Fibroblast of skin of right quadriceps (primary cell): Measurements from ENCODE around the gene CEP128.
"Not testable (repeated sequence)": the region's sequence is repeated elsewhere in the genome, so short reads cannot be mapped to it uniquely, and the experiment has no call there.

Source experiments
- DNase-seq: peaks from one replicate; pipeline ENCODE4 v3.0.0-alpha.2; 2013

The CEP128 gene

DNA sequence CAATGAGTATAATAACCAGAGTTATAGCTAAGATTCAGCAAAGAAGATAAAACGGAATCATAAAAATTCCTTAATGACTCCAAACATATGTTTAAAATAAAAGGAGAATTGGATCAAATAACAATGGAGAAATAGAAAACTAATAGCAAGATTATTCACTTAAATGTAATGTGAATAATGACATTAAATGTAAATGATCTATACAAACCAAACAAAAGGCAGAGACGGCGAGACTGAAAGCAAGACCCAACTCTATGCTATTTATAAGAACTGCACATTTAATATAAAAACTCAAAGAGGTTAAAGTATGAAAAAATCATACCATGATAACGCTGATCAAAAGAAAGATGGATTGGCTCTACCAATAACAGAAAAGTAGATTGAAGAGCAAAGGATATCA lies 10.0 kb upstream of the CEP128 start:
- DNase-seq, result no peak

DNA sequence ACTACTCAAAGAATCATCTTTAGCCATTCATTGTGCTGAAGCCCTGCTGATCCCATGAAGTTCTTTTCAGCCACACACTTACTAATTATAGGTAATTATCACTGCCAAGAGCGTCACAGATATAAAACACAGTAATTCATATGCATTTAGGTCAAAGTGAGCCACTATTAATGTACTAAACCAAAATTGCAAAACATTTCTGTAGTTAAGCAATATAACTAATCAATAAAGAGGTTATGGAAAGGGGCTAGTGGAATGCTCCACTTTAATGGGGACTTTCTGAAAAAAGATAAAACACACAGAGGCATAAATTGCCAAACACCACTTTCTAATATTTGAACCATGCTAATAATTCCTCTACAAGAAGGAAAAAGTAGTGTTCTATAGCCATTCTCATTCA lies 6.8 kb upstream of the CEP128 start:
- DNase-seq, result no peak

GRCh38 chr14:80946797-80947196 lies 5.3 kb upstream of the CEP128 start:
- DNase-seq, result no peak

DNA sequence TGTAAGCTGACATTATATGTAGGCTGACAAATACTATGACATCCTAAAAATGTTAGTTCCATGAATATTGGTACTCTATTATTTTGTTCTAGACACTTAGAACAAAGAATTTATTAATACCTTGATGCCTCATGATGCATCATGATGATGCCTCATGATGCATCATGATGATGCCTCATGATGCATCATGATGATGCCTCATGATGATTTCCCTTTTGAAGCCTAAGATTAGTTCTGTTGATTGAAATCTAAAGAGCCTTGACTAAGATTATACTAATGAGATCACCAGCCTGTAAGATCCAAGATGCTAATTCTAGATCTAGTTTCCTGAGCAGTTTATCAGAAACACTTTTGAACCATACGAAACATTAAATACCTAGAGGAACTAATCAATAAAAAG lies 4.6 kb upstream of the CEP128 start:
- DNase-seq, result no peak

DNA sequence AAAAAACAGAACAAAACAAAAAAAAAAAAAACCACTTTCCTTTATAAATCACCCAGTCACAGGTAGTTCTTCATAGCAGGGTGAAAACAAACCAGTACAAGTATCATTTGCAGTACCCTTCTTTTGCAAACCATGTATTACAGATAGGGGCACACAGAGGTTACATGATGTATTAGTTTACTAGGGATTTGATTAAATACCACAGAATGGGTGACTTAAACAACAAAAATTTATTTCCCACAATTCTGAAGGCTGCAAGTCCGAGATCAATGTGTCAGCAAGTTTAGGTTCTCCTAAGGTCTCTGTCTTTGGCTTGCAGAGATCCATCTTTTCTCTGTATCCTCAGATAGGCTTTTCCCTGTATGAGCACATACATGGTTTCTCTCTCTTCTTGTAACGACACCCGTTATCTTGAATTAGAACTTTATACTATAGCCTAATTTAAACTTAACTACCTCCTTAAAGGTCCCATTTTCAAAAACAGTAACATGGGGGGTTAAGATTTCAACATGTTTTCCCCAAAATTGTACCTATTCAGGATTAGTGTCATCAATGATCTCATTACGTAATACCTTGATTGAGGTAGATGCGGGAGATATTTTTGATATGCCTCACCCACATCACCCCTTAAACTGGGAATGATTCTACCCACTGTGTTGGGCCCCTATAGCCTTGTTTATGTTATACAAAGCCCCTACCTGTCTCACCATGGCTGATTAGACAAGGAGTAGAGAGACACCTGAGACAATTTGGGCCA lies 3.5 kb upstream of the CEP128 start:
- no peak for DNase-seq

GRCh38 chr14:80942191-80942600 lies 658 bp upstream of the CEP128 start:
- DNase-seq, result no peak

- DNase-seq, result no peak
Observed at GRCh38 chr14:80940146-80940545, 1.4 kb downstream of the CEP128 start.

GRCh38 chr14:80933686-80934085 lies 7.9 kb downstream of the CEP128 start:
- no peak for DNase-seq

DNA sequence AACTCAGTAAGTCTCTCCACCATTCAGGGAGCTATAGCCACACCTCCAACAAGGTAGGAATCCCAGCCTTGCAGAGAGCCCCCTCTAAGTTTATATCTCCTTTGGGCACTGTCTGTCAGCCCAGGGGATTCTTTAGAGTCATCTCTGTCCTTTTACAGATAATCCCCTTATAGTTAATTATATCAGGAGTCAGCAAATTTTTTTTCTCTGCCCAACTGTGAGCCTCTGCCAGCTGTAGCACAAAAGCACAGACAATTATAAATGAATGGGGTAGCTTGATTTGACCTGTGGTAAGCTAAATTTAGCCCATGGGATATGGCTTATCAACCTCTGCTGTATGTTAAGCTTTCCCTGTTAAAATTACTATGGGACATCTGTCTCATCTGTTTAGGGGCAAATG lies 8.3 kb downstream of the CEP128 start:
- no peak for DNase-seq

DNA sequence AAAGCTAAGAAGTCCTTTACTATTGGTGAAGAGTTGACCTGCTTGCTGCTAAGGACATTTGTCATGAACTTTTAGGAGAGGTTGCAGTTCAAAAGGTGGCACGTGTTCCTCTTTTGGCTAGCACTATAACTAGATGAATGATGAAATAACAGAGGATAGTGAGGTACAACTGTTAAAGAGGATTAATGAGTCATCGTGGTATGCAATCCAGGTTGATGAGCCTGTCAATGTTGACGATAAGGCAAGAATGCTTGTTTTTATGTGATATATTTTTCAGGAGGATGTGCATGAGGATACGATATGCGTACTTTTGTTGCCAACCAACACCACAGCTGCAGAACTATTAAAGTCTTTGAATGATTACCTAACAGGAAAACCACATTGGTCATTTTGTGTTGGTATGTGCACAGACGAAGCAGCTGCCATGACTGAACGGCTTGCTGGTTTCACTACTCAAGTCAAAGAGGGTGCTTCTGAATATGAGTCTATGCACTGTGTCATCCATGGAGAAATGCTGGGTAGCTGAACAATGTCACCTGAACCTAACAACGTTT lies 10.6 kb downstream of the CEP128 start:
- DNase-seq, result peak; percentile 90

DNA sequence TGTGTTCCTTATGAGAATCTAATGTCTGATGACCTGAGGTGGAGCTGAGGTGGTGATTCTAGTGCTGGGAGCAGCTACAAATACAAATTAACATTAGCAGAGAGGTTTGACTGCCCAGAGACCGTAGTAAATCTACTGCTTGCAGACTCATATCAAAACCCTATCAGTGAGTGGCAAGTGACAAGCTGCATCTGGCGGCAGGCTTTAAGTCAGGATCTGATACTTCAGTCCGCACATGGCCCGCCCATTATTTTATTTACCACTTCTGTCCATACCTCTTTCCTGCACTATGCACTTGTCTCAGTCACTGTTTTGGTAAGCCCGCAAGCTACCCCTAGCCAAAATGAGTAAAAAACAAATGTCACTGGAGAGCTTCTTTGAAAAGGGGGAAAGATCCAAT lies 11.4 kb downstream of the CEP128 start:
- no peak for DNase-seq

DNA sequence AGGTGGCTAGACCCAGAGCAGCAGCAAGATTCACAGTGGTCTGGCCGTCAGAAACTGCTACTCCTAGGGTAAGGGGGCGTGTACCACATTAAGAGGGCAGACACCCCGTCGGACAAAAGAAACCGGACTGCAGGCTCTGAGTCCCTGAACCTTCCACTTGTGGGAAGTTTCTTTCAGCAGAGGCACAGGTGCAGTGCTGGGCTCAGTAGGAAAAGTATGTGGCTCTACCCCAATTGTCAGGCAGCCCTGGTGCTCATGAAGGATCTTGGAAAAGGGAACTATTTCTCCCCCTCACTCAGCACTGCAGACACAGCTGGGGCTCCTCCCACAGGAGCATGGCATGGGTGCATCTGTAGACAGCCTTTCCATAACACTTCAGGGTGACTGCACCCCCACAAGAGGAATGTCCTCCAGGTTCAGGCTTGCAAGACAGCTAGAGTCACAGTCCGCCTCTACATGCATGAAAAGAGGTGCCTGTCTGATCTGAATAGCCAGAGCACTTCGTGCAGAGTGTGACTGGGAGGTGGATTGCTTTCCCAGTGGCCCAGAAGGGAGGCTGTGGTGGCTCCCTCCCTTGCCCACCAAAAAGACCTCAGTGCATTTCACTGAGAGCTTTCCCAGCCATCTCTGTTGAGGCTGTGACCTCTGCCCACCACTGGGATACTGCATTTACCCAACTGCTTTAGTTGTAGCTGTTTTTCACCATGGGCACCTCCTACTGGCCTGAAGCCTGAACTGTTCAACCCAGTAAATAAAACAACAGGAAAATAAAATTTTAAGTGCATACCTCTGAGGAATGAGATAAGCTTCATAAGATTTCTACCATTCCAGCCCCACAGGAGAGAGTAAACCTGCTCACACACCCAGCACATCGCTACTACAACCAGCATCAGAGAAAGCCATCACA lies 14.2 kb downstream of the CEP128 start:
- no peak for DNase-seq

DNA sequence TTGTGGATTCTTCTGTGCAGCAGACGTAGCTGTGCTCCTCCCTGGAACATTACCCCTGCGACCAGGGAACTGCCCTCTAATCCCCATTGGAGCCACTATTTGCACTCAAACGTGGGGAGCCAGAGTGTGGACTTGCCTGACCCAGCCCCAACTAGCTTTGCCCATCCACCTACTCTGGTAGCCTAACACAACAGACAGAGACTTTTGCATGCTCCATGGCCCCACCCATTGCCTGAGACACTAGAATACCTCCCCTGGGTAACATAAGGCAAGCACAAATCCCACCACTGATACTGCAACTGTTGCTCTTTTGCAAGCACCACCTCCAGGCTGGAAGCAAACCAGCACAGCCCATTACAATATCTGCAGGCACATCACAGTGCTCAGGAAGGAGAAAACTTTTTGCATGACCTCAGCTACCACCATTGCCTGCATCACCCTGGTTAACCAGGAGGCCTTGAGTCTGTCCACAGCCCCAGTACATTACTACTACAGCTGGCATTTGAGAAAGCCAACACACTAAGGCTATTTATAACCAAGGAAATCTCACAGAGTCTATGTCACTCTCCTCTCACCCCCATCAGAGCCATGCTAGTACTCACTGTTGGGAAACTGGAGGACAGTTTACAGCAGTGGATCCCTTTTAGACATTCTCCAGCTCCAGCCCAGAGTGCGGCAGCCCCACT lies 15.0 kb downstream of the CEP128 start:
- peak; percentile 74 for DNase-seq

DNA sequence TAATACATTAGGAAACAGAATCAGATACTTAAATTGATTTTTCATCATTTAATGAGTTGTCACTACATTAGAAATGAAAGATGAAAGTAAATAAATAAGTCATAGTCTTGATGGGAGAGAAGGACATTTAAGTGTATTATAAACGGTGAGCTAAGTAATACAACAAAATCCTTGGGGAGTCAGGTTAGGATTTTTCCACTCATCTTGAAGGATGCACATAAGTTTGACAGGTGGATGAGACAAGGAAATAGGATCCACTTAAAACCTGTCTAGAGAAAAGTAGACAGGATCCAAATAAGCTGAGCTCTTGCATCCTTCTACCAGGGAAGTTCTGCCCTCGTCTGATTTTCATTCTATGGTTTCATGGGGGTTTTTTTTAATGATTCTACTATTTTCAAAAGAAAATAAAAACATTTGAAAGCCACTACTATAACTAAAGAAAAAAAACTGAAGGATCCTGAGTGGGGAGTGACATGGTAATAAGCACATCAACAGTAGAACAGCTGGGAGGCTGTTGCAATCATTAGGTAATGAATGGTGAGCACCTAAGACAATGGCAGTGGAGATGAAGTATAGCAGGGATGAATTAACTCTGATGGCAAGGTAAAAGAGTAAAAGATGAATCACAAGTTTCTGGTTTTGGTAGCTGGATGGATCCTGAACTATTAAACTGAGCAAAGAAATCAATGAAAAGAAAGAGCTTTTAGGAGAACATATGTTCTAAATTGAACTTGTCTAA lies 17.0 kb downstream of the CEP128 start:
- DNase-seq, result no peak

DNA sequence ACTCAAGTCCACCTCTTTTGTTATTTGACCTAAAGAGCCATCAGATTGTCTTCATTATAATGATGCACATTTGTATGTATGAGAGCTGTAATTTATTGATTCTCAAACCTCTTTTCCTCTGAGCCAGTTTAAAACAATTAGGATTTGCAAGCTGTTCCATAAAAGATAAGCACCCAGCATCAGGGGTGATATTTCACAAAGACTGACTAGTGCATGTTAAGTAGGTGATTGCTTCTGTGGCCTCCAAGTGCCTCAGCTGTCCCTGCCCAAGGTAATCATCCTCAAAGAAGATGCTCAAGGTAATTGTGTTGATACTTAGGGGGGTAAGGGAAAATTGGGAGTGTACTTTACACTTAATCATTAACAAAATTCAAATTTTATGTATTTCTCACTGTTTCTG lies 18.2 kb downstream of the CEP128 start:
- DNase-seq, result no peak

DNA sequence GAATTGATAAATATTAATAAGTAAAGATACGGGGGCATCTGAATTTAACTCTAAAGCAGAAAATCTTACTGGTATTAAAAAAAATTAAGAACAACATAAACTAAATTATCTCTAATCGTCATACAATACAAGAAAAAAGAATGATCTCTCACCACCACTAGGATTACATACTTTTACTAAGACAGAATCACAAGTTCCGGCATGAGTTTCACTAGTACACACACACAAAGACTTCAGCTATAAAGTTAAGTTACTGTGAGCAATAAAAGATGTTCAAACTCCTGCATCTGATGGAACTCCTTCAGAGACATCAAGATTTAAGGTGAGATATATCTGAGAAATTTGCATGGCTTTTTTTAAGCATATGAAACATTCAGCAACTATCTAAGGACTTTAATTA lies 21.9 kb downstream of the CEP128 start:
- DNase-seq, result no peak

DNA sequence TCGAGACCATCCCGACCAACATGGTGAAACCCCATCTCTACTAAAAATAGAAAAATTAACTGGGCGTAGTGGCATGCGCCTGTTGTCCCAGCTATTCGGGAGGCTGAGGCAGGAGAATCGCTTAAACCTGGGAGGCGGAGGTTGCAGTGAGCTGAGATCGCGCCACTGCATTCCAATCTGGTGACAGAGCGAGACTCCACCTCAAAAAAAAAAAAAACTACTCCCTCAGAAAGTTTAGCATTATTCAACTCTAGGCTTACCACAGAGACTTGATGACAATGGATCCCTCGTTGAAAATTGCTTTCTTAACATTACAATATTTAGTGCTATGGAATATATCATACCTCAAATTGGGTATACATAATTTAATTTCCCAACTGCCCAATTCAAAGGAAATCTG lies 29.5 kb downstream of the CEP128 start:
- DNase-seq, result not testable (repeated sequence)

DNA sequence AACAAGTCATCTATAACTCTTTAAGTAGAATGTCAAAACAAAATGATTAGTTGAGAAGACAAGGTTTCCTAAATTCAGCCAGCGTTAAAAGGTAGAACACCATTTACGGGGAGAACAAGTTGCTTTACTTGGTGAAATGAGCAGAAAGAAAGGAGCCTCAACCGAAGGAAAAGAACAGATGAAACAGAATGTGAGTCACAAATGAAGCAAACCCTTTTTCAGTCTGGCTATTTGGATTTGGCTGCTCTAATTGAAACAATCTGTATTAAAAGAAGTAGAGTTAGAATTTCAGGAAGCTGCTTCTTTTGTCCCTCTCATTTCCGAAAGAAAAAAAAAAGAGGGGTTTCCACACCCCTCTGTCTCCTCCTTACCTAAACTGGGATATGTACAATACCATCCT lies 34.6 kb downstream of the CEP128 start:
- peak; percentile 47 for DNase-seq

- DNase-seq, result no peak
Observed at GRCh38 chr14:80906336-80906735, 35.2 kb downstream of the CEP128 start.

GRCh38 chr14:80902608-80903007 lies 38.9 kb downstream of the CEP128 start:
- no peak for DNase-seq

DNA sequence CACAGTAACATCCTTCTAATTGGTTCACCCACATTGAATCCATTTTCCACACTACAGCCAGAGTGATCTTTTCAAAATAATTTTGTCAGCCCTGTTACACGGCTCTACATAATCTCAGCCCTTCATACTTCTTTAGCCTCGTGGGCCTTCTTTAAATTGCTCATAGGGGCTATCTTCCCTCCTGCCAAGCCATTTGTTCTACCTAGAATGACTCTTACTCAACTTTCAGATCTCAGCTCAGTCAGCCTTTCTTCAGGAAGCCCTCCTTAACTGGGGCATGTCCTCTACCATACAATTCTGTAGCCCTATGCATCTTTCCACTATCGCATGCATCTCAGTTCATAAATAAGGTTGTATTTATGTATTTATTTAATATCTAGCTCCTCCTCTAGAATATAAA lies 39.7 kb downstream of the CEP128 start:
- DNase-seq, result no peak

DNA sequence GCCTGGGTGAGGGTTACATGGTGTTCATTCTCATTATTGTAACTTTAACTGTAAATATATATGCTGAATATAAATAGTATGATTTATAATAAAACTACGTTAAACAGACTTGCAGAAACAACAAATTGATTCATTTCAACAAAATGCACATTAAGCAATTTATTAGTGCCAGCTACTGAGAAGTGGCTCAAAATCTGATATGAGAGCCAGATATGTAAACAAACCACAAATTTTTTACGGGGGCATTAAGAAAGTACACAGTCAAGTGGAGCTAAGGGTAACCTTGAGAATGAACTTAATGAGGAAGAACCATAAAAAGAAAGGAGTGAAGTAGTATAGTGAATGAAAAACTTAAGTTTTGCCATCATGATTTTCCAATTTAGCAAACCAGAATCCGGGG lies 40.3 kb downstream of the CEP128 start:
- DNase-seq, result no peak

DNA sequence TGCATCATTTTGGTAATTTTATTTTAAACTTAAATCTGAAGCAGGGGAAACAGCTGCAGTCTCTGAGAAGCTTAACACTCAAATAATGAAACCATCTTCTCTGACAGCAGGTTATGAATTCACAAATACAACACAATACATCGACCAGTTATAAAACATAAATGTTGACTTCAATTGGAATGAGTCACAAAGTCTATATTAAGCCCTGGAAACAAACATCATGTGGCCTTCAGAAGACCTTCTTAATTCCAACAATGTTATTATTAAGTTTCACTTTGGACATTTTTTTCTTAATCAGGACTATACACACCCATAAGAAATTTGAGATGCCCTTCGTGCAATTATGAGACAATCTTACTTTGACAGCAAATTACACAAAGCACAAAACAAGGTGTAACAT lies 68.9 kb downstream of the CEP128 start:
- DNase-seq, result no peak
